ENCODE results near the gene FGF21.
A peak's percentile ranks its signal among the peaks of the same experiment; 100 is the strongest.
"Not testable (repeated sequence)": the region's sequence is repeated elsewhere in the genome, so short reads cannot be mapped to it uniquely, and the experiment has no call there.

The FGF21 gene

GRCh38 chr19:48777720-48778119, 22.4 kb downstream of the FGF21 start:
- H3K27me3 ChIP-seq (ENCODE audit: insufficient read depth, poor library complexity, severe bottlenecking) = no peaks in the 10 kb centered on the region
- H3K4me3 ChIP-seq (ENCODE audit: severe bottlenecking) = no peak overlapping the region
- DNase-seq (ENCODE audit: low spot score) (no peak), ATAC-seq (ENCODE audit: low read depth) (no peak)
- TF ChIP-seq CTCF (IDR thresholded peaks at IDR 0.05; ENCODE audit: poor library complexity, severe bottlenecking) = no peak
- H3K27ac ChIP-seq (ENCODE audit: poor library complexity, severe bottlenecking) = no peak overlapping the region
- H3K9me3 ChIP-seq (ENCODE audit: severe bottlenecking) = no peaks in the 10 kb centered on the region
- no peaks in the 10 kb centered on the region for H3K36me3 ChIP-seq (ENCODE audit: low read depth)
- H3K4me1 ChIP-seq (ENCODE audit: insufficient read depth, poor library complexity, severe bottlenecking) = peaks cover 5% of the 10 kb centered on the region

- Histone ChIP-seq H3K4me1 (ENCODE audit: insufficient read depth, poor library complexity, severe bottlenecking) (peaks cover 5% of the 10 kb centered on the region), H3K36me3 (ENCODE audit: low read depth) (no peaks in the 10 kb centered on the region), H3K9me3 (ENCODE audit: severe bottlenecking) (no peaks in the 10 kb centered on the region), H3K27ac (ENCODE audit: poor library complexity, severe bottlenecking) (no peak overlapping the region), H3K27me3 (ENCODE audit: insufficient read depth, poor library complexity, severe bottlenecking) (no peaks in the 10 kb centered on the region), H3K4me3 (ENCODE audit: severe bottlenecking) (no peak overlapping the region)
- TF ChIP-seq CTCF (IDR thresholded peaks at IDR 0.05; ENCODE audit: poor library complexity, severe bottlenecking) = no peak
- ATAC-seq (ENCODE audit: low read depth) = no peak
- DNase-seq (ENCODE audit: low spot score) = no peak
Measured at GRCh38 chr19:48779636-48780035, 24.3 kb downstream of the FGF21 start.

GRCh38 chr19:48780631-48781391, 25.5 kb downstream of the FGF21 start:
- Histone ChIP-seq H3K27ac (ENCODE audit: poor library complexity, severe bottlenecking) (no peak overlapping the region), H3K4me3 (ENCODE audit: severe bottlenecking) (no peak overlapping the region), H3K4me1 (ENCODE audit: insufficient read depth, poor library complexity, severe bottlenecking) (peaks cover 5% of the 10 kb centered on the region), H3K27me3 (ENCODE audit: insufficient read depth, poor library complexity, severe bottlenecking) (no peaks in the 10 kb centered on the region), H3K9me3 (ENCODE audit: severe bottlenecking) (no peaks in the 10 kb centered on the region), H3K36me3 (ENCODE audit: low read depth) (no peaks in the 10 kb centered on the region)
- TF ChIP-seq CTCF (IDR thresholded peaks at IDR 0.05; ENCODE audit: poor library complexity, severe bottlenecking) = no peak
- no peak for DNase-seq (ENCODE audit: low spot score)
- peak; percentile 20; the same call in 1 of the 3 replicates for ATAC-seq (ENCODE audit: low read depth)

GRCh38 chr19:48784527-48784926, 29.2 kb downstream of the FGF21 start:
- DNase-seq (ENCODE audit: low spot score) (no peak), ATAC-seq (ENCODE audit: low read depth) (no peak)
- no peak overlapping the region for H3K4me3 ChIP-seq (ENCODE audit: severe bottlenecking)
- no peak overlapping the region for H3K27ac ChIP-seq (ENCODE audit: poor library complexity, severe bottlenecking)
- no peak for TF ChIP-seq CTCF (IDR thresholded peaks at IDR 0.05; ENCODE audit: poor library complexity, severe bottlenecking)
- H3K4me1 ChIP-seq (ENCODE audit: insufficient read depth, poor library complexity, severe bottlenecking) = peaks cover 12% of the 10 kb centered on the region
- no peaks in the 10 kb centered on the region for H3K9me3 ChIP-seq (ENCODE audit: severe bottlenecking)
- no peaks in the 10 kb centered on the region for H3K36me3 ChIP-seq (ENCODE audit: low read depth)
- H3K27me3 ChIP-seq (ENCODE audit: insufficient read depth, poor library complexity, severe bottlenecking) = no peaks in the 10 kb centered on the region

GRCh38 chr19:48786422-48786821, 31.1 kb downstream of the FGF21 start:
- not testable (repeated sequence) for H3K4me3 ChIP-seq (ENCODE audit: severe bottlenecking); H3K36me3 ChIP-seq (ENCODE audit: low read depth); H3K27ac ChIP-seq (ENCODE audit: poor library complexity, severe bottlenecking); ATAC-seq (ENCODE audit: low read depth); H3K4me1 ChIP-seq (ENCODE audit: insufficient read depth, poor library complexity, severe bottlenecking); DNase-seq (ENCODE audit: low spot score); H3K9me3 ChIP-seq (ENCODE audit: severe bottlenecking); H3K27me3 ChIP-seq (ENCODE audit: insufficient read depth, poor library complexity, severe bottlenecking)

GRCh38 chr19:48787331-48787730, 32.0 kb downstream of the FGF21 start:
- not testable (repeated sequence) for ATAC-seq (ENCODE audit: low read depth); H3K9me3 ChIP-seq (ENCODE audit: severe bottlenecking); H3K4me3 ChIP-seq (ENCODE audit: severe bottlenecking); DNase-seq (ENCODE audit: low spot score); H3K36me3 ChIP-seq (ENCODE audit: low read depth); H3K27me3 ChIP-seq (ENCODE audit: insufficient read depth, poor library complexity, severe bottlenecking); H3K27ac ChIP-seq (ENCODE audit: poor library complexity, severe bottlenecking); H3K4me1 ChIP-seq (ENCODE audit: insufficient read depth, poor library complexity, severe bottlenecking)

All from RWPE2 (cell line).